Right renal cortex interstitium (tissue), 3 donors: ENCODE data around the gene KCNQ1. TPM values are rescaled to one million over a fixed set of nuclear protein-coding genes. Genes with fewer than 3 reads are reported as not detected.

Source experiments
- DNase-seq, 3 donors: peaks; one replicate each; pipeline ENCODE4 v3.0.0-alpha.2; 2013; ENCODE audit warnings: low read depth in 3 of 3, low spot score in 2 of 3
- polyA plus RNA-seq, 3 donors: library from polyadenylated mRNA; unstranded; fragments of 120-200 nt; gene quantifications; one replicate each; pipeline ENCODE4 v1.2.1, GENCODE V29; 2013; ENCODE audit not compliant: insufficient read length in 3 of 3

The KCNQ1 gene
- polyA plus RNA-seq, 3 donors: 8.4 to 11.8 (median 10.2) TPM

DNA sequence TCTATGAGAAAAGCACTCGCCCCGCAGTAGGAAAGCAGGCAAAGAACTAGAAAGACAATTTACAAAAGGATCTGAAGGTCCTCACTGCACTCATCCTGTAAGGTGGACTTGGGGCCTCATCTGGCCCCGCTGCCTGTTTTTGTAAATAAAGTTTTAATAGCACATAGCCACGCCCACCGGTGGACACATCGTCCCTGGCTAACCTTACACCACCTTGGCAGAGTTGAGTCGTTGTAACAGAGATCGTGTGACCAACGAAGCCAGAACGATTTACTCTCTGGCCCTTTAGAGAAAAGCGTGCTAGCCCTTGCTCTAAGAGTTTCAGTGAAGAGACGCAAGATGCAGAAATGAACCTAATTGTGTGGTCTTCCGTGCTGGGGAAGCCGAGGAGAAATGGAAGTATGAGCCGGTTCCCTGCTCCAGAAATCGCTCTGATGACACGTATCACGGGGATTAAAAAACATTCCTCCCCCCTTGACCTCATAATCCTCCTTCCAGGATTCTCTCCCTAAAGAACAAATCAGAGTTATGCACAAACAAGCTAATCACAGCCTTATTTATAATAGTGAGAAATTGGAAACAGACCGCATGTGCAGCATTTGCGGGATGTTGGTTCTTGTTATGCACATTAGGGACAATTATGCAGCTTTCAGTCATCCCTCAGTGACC is 360.7 kb downstream of the KCNQ1 start:
- DNase-seq: no peak

DNA sequence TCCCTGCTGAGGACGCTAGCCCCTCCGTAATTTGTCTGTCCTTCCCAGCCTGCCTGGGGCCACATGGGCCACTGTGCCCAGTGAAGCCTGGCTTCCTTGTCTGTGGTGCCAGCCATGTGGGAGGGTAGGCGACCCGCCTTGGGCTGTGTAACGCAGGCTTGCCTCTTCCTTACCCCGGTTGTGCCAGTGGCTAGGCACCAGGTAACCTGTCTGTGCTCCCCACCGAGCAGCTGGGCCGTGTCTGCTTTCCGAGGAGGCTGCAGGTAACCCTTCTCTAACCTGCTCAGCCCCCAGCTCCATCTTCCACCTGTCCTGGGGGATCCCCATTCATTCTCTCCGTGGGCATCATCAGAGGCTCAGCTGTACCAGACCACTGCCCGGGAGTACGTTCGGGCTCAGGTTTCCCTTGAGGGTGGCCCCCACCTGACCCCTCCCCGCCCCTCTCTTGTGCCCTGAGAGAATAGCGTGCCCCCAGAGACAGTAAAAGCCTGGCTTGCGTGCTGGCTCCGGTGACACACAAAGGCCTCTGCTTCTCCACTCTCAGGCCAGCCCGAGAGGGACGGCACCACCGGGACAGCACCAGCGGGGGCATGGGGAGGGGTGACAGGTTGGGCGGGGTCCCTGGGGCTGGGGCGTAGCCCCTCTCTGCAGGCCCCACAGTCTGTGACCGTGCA is 361.7 kb downstream of the KCNQ1 start:
- DNase-seq: no peak

DNA sequence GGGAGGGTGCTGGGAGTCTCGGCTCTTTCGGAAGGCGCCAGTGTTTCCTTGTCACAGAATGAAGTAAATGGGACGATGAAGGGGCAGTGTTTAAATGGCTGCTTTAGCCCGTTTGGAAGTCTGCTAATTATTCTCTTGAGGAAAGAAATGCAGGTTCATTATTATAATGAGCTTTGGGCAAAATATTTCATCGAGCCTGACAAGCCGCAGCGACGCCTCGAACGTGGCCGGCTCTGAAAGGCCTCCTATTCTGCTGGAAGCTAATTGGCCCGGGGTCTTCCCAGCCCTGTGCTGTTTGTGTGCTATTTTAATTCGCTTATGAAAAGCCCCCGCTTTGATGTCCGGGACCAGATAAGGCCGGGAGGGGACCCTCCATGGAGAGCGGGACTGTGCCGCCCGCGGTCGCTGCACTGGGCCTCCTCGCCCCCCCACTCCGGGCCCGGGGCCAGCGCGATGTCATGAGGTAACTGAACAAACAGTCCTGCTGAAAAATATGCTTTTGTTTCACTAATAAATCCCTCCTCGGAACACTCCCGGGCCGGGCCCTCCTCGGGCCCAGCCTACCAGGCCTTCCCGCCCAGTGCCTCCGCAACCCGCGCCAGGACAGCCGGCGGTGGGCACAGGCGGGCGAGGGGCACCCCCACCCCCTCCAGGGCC is 362.3 kb downstream of the KCNQ1 start:
- no peak for DNase-seq

DNA sequence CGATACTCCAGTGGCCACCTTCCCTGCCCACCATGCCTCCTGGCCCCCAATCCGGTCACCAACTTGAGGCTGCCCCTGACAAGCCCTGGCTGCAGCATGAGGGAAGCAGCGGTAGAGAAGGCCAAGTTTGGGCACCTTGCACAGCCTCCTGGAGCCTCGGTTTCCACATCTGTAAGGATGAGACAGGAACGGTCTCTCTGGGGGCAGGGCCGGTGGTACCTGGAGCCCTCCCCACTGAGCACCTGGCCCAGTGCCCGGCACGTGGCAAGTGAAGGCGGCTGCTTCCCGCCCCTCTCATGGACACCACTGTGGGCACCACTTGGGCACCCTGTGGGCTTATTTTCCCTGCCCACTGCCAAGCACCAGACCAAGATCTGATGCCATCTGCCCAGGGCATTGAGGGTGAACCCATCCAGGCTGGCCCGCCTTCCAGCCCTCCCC is 363.0 kb downstream of the KCNQ1 start:
- no peak for DNase-seq

DNA sequence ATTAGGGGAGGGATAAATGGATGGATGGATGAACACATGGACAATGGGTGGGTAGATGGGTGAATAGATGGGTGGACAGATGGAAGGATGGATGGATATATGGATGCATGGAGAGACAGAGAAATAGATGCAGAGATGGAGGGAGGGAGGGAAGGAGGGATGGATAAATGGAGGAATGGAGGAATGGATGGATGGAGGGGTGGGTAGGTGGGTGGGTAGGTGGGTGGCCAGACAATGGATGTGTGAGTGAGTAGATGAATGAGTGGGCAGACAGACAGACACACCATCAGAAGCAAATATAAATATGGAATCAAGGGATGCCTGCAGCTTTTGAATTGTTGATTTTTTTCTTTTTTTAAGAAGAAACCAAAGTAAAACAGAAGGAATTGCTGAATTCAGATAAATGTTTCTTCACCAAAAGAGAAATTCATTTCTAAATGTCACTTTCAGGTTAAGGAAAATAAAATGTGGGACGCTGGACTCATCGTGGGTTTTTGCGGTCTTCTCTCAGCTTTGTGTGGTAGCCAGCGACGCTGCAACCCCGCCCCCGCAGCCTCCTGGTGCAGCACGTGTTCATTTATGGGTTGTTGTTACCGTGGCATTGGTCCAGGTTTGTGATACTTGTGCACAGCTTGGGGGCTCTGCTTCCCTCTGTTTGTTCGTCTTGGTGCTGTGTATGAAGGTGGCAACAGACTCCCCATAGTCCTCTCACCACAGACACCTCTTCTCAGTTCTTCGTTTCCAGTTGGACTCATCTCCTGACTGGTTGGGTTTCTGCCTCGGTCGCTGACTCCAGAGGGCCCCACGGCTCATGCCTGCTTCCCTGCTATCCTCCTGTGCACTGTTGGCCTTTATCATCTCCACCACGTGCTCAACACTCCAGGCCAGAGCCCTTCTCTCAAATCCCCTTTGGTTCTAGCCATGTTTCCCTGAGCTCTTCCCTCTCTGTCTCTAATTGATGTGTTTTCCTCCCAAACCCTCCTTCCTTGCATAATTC is 364.3 kb downstream of the KCNQ1 start:
- no peak for DNase-seq

DNA sequence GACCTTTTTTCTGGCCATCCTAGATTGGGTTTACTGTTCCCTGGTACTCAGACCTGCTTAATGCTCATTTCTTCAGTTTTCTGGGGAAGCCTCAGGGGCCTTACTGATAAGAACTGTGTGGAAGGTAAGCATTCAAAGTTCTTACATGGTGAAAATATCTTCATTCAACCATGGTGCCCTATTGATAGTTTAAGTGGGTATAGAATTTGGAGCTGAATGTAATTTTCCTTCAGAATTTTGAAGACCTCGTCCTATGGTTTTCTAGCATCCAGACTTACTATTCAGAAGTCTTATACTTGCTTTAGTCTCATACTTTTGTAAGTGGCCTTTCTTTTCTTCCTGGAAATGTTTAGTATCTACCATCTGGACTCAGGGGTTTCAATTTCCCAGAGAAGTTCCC is 365.0 kb downstream of the KCNQ1 start:
- DNase-seq: no peak

DNA sequence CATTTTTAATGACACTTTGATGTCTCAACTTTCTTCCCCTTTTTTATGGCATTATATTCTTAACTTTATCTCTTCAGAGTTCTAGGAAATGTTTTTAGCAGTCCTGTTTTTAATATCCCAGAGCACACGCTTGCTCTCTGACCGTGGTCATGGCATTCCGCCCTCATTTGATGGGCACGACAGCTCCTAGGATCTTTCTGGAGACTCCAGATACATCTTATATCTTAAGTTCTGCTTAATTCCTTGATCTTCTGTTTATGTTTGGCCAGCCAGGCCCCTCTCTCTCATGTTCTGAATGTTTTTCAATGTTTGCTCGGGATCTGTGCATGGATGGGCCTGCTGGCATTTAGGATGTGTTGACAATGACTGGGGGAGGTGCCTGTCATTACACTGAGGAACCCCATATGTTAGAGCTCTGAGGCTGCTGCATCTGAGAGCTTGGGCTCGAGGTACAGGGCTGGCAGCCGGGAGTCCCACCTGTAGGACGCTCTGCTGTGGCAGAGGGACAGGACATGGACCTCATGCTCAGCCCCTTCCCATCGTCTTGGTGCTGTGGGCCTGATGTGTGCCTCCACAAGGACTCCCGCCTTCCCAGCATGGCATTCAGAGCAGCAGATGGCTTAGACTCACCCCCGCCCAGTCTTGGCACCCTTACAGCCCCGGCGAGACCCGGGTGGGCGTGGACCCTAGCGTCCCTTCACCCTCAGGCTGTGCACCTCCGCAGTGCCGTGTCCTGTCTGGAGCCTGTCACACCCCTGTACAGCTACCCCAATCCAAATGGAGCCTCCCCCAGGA is 365.8 kb downstream of the KCNQ1 start:
- DNase-seq: no peak

DNA sequence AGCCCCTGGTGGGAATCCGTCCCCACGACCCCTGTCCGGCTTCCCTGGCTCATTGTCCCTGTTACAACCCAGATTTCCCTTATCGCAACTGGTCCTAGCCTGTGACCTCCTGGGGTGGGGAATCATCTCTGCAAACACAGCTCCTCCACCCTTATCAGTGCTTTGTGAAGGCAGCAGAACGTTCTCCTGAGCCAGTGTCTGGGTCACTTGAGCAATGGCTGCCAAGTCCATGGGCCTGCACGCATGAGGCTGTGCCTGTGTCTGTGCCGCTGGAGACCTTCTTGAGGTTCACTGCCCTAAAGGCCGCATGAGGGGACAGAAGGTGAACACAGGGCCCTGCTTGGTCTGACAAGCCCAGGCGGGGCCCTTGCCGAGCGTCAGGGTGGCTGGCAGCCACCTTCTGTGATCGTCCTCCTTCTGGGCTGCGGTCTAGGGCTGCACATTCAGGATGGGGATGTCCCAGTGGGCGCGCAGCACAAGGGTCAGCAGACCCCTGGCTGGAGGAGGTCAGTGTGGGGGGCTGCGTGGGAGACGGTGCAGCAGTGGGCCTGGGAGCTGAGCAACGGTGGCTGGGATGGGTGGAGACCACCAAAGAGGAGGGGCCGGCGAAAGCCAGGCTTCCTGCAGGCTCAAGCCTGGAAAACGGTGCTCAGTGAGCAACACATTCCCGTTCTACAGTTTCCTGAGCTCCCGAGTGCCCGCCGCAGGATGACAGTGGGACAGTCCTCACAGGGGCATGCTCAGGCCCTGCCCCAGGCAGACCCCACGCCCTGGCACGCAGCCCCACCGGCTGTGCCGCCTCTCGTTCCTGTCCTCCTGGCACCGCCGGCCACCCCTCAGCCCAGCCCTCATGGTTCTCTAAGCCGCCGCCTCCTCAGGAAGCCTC is 366.6 kb downstream of the KCNQ1 start:
- no peak for DNase-seq

DNA sequence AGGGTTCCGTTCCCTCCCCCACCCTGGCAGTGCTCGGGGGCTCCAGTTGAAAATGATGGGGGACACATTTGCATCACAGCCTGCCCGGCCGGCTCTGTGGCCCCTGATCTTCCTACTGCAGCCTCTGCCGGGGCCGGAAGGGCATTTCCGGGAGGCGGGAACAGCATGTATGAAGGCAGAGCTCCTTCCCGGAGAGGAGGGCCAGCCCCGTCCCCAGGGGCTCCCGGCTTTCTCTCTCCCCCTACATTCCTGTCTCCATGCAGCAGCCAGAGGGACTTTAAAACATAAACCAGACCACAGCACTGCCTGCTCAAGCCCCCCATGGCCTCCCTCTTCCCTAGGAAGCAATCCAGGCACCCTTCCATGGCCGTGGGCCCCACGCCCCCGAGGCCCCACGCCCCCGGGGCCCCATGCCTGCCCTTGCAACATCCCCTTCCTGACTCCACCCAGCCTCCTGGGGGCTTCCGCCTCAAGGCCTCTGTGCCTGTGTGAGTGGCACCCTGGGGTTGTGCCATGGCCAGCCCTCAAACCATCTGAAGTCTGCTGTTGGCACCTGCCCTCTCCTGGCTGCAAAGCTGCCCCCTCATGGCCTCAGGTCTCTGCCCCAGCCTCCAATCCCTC is 367.7 kb downstream of the KCNQ1 start:
- no peak for DNase-seq

DNA sequence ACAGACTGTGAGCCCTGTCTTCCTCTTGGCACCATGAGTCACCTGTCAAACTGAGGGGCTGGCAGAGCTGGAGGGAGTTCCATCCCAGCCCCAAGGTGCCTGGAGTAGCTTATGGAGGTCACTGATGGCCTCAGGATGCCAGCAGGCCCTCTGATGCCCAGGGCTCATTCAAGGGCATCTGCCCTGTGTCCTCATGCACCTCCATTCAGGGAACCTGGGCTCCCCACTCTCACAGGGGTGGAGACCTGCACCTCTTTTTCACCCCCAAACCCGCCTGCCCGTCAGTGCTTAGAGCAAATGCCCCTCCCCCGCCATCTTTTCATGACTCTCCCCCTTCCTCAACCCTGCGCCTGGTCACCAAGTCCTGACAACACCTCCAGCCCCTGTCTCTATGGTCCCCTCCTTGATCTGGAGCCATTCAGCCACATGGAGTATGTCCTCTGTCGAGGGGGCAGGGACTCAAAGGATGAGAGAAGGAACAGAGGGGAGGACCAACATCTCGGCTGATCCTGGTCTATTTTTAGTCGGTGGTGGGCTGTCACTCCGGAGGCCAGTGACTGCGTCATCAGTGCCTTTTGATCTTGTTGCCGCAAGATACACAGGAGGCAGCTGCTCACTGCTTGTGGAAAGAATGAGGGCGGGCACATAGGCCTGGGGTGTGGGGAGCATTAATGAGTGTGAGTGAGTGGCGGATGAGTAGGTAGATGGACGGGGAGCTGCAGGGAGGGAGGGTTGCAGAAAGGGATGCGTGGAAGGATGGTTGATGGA is 368.5 kb downstream of the KCNQ1 start:
- no peak for DNase-seq

DNA sequence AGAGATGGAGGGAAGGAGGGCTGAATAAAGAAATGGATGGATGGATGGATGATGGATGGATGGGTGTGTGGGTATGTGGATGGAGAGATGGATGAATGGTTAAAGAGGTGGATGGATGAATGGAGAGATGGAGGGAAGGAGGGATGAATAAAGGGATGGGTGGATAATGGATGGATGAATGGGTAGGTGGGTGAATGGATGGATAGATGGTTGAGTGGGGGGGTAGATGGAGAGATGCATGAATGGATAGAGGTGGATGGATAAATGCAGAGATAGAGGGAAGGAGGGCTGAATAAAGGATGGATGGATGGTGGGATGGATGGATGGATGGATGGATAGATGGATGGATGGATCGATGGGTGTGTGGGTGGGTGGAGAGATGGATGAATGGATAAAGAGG is 369.2 kb downstream of the KCNQ1 start:
- DNase-seq: no peak

DNA sequence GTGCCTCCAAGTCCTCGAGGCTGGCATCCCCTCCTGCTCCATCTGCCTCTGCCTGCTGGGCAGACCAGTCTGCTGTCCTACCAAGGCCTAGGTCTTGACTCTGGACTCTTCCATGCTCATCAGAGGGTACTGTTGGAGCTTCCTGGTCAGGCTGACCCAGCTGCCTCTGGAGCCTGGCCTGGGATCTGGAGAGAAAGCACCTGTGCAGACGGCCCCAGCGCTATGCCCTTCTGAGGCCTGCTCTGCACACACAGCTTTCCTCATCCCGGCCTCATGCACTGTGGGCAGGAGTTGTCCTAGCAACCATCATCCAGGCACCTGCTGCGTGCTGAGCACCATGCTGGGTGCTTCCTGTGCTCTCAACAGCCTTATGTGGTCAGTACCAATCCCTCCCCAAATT is 369.9 kb downstream of the KCNQ1 start:
- DNase-seq: no peak

DNA sequence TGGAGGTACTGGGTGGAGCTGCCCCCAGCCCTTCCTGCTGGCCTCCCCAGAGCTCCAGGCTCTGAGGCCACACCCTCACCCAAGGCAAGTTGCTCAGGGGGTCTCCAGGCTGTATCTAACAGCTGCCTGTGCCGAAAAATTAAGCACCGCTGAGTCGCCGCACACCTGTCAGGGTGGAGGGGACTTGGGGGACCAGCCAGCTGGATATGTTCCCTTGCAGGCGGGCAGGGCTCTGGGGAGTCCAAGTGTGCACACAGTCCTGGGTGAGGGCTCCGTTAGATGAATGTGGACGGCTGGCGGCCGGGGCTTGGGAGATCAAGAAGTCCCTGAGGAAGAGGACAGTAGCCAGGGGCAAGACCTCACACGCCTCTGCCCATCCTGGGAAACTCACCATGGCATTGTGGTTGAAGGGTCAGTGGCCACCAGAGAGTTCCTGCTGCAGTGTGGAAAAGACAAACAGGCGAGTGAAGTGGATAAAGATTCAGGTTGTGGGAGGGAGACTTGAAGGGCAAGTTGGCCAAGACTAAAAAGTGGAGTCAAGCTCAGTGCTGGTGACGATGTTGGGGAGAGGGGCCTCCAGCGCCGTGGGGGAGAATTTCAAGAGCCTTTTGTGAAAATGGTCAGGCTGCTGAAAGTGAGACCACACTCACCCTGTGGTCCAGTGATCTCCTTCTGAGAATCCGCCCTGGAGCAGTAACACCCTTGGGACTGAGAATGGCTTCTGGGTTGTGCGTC is 371.1 kb downstream of the KCNQ1 start:
- no peak for DNase-seq

DNA sequence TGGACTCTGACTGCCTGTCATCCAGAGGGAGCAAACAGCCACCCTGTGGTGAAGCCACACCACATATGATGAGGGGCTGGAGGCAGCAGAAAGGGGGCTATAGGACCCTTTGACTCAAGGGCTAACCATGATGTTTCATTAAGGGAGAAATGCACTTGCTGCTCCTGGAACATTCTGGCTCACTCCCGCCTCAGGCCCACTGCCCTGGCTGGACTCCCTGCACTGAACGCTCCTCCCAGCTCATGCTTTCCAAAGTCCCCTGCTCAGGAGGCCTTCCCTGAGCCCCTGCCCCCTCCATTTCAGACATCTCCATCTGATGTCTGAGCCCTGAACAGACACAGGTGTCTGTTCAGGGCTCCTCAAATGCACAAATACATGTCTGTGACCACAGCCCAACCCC is 371.7 kb downstream of the KCNQ1 start:
- DNase-seq: no peak

DNA sequence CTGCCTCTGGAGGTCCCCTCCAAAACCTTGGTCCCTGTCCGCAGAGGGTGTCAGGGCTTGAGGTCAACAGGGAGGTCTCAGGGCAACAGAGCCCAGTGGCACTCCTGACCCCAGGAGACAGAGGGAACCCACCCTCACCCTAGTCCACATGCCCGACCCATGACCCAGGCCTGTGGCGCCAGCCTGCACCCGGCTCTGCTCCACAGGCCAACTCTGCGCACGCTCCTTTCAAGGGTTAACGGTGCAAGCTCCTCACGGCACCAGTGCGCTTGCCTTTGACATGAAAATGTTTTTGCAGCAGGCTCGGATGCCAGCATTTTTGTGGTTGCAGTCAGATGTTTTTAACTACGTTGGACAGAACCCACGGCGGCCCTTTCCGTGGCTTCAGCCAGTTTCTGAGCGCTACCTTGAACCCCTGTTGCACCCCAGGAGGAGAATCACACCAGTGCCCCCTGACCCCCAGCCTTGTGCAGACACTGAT is 372.2 kb downstream of the KCNQ1 start:
- DNase-seq: no peak

DNA sequence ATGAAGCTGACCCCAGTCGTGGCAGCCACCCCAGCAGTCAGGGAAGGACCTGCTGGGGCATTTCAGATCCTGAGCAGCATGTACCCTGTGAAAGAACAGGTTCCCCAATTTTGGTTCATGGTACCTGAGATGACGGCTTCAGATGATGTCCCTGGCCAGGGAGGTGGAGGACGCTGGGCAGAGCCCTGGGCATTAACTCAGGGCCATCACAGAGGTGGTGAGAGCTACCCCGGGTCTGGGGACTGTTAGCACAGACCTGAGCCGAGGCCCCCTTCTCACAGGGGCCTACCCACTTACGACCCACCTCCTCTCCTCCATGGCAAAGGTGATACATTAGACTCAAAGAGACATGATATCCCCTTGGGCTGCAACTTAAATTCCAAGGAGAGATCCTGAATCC is 372.6 kb downstream of the KCNQ1 start:
- no peak for DNase-seq

DNA sequence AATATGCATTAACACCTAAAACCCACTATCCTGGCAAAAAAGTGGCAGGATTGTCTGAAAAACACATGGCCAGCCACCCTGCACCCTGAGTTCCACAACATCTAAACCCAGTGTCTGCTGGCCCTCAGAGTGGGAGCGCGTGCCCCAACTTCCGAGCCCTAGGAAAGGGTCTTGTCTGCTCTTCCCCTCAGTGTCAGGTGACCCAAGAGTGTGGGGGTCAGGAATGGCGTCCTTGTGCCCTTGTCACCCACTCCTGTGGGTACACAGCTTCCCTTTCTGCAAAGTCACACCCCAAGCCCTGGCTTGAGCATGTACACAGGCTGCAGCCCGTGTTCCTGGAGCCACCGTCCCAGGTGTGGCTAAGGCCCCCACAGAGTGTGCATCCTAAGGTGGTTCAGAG is 373.2 kb downstream of the KCNQ1 start:
- DNase-seq: no peak
